ENCODE results near the gene DLGAP1.

- TF ChIP-seq CTCF (IDR thresholded peaks at IDR 0.05) (no peak), ZFX (IDR thresholded peaks at IDR 0.05; ENCODE audit: borderline replicate concordance) (no peak)
Measured at GRCh38 chr18:4233468-4233867, 221.6 kb downstream of the DLGAP1 start.
